ENCODE measurements around the gene SPATA31C1. TPM values are rescaled to one million over a fixed set of nuclear protein-coding genes. Genes with fewer than 3 reads are reported as not detected.

Gene SPATA31C1
- total and polyA plus RNA-seq, 2 donors (not counting 1 experiment from before 2014, with no cell fraction given) = not detected

- ChIA-PET CTCF (no interaction called here), POLR2A (no interaction called here)
- H3K27ac ChIP-seq (ENCODE audit: low read length in 2 of 2) = no peak overlapping the region
- no peaks in the 10 kb centered on the region for H3K9me3 Mint-ChIP-seq (ENCODE audit: insufficient read depth)
- H3K79me2 ChIP-seq (ENCODE audit: control insufficient read depth, insufficient read depth, low read length) = no peaks in the 10 kb centered on the region
- H3K4me3 ChIP-seq (ENCODE audit: control extremely low read depth in 1 of 5, extremely low read depth in 1 of 5, insufficient read depth in 1 of 5, low read depth in 2 of 5, low read length in 4 of 5) = no peak overlapping the region
- H3K4me2 ChIP-seq (replicated peaks; ENCODE audit: low read depth, low read length, poor library complexity, severe bottlenecking) = no peak overlapping the region
- DNase-seq = no peak
- no peak overlapping the region for H2AFZ ChIP-seq (ENCODE audit: insufficient read depth, low read depth, low read length, poor library complexity, severe bottlenecking)
- H3K4me1 ChIP-seq (ENCODE audit: control insufficient read depth in 2 of 2, insufficient read depth in 2 of 2, low read length in 2 of 2) = no peaks in the 10 kb centered on the region
- no peak overlapping the region for H3K27ac Mint-ChIP-seq
- H3K27me3 ChIP-seq (replicated peaks in 1 of 4; ENCODE audit: control extremely low read depth in 1 of 4, control insufficient read depth in 3 of 4, insufficient read depth in 4 of 4, low read length in 3 of 4) = no peaks in the 10 kb centered on the region
- 86% methylated on average over 4 of the region's 4 CpGs for WGBS (ENCODE audit: insufficient coverage)
- intact Hi-C loops (cut with micrococcal nuclease) = no loop called here
- no peak for ATAC-seq (ENCODE audit: low read depth)
- no peaks in the 10 kb centered on the region for H3K9me3 ChIP-seq (ENCODE audit: control extremely low read depth in 1 of 3, control insufficient read depth in 2 of 3, insufficient read depth in 1 of 3, low read length in 2 of 3)
- peaks cover 27% of the 10 kb centered on the region for H3K27me3 Mint-ChIP-seq
- no peak overlapping the region for H3K4me3 Mint-ChIP-seq
- H3K4me1 Mint-ChIP-seq = no peaks in the 10 kb centered on the region
- H4K20me1 ChIP-seq (ENCODE audit: control insufficient read depth, insufficient read depth, low read length, poor library complexity, severe bottlenecking) = no peaks in the 10 kb centered on the region
- H3K36me3 ChIP-seq (replicated peaks in 1 of 2; ENCODE audit: control extremely low read depth in 1 of 2, control insufficient read depth in 1 of 2, extremely low read depth in 1 of 2, insufficient read depth in 2 of 2, low read length in 1 of 2) = no peaks in the 10 kb centered on the region
- H3K9ac ChIP-seq (ENCODE audit: low read length) = no peak overlapping the region
- TF ChIP-seq EZH2 (IDR thresholded peaks at IDR 0.05; ENCODE audit: borderline replicate concordance, insufficient read depth, low read depth, low read length, poor library complexity, severe bottlenecking) = no peak
- TF ChIP-seq CTCF (IDR thresholded peaks at IDR 0.05) = no peak
Observed at GRCh38 chr9:87959916-87960581, 42.3 kb downstream of the SPATA31C1 start.

GRCh38 chr9:87963770-87964169, 46.0 kb downstream of the SPATA31C1 start:
- no peaks in the 10 kb centered on the region for H3K4me1 ChIP-seq (ENCODE audit: control insufficient read depth in 2 of 2, insufficient read depth in 2 of 2, low read length in 2 of 2)
- no peak for TF ChIP-seq EZH2 (IDR thresholded peaks at IDR 0.05; ENCODE audit: borderline replicate concordance, insufficient read depth, low read depth, low read length, poor library complexity, severe bottlenecking)
- no peak for TF ChIP-seq CTCF (IDR thresholded peaks at IDR 0.05)
- no peak overlapping the region for H2AFZ ChIP-seq (ENCODE audit: insufficient read depth, low read depth, low read length, poor library complexity, severe bottlenecking)
- no peaks in the 10 kb centered on the region for H3K79me2 ChIP-seq (ENCODE audit: control insufficient read depth, insufficient read depth, low read length)
- ChIA-PET CTCF (no interaction called here), POLR2A (no interaction called here)
- ATAC-seq (ENCODE audit: low read depth) (no peak), DNase-seq (no peak)
- H3K4me1 Mint-ChIP-seq = no peaks in the 10 kb centered on the region
- no peak overlapping the region for H3K4me3 Mint-ChIP-seq
- H3K9me3 Mint-ChIP-seq (ENCODE audit: insufficient read depth) = no peaks in the 10 kb centered on the region
- H3K4me2 ChIP-seq (replicated peaks; ENCODE audit: low read depth, low read length, poor library complexity, severe bottlenecking) = no peak overlapping the region
- no peak overlapping the region for H3K27ac ChIP-seq (ENCODE audit: low read length in 2 of 2)
- peaks cover 0 to 4% (median 0%) of the 10 kb centered on the region in 4 experiments for H3K27me3 ChIP-seq (replicated peaks in 1 of 4; ENCODE audit: control extremely low read depth in 1 of 4, control insufficient read depth in 3 of 4, insufficient read depth in 4 of 4, low read length in 3 of 4)
- H3K27ac Mint-ChIP-seq = no peak overlapping the region
- no peak overlapping the region for H3K4me3 ChIP-seq (ENCODE audit: control extremely low read depth in 1 of 5, extremely low read depth in 1 of 5, insufficient read depth in 1 of 5, low read depth in 2 of 5, low read length in 4 of 5)
- peaks cover 20% of the 10 kb centered on the region for H3K27me3 Mint-ChIP-seq
- H3K9ac ChIP-seq (ENCODE audit: low read length) = no peak overlapping the region
- H4K20me1 ChIP-seq (ENCODE audit: control insufficient read depth, insufficient read depth, low read length, poor library complexity, severe bottlenecking) = no peaks in the 10 kb centered on the region
- WGBS (ENCODE audit: insufficient coverage) = 84% methylated on average over 6 of the region's 6 CpGs
- intact Hi-C loops (cut with micrococcal nuclease) = no loop called here
- no peaks in the 10 kb centered on the region for H3K9me3 ChIP-seq (ENCODE audit: control extremely low read depth in 1 of 3, control insufficient read depth in 2 of 3, insufficient read depth in 1 of 3, low read length in 2 of 3)
- no peaks in the 10 kb centered on the region for H3K36me3 ChIP-seq (replicated peaks in 1 of 2; ENCODE audit: control extremely low read depth in 1 of 2, control insufficient read depth in 1 of 2, extremely low read depth in 1 of 2, insufficient read depth in 2 of 2, low read length in 1 of 2)
